HCT116 (cell line): ENCODE results near the gene SLC12A3. TPM values are rescaled to one million over a fixed set of nuclear protein-coding genes. Genes with fewer than 3 reads are reported as not detected.

ENCODE experiments used
- ATAC-seq: fragments of 200-7000 bp; cut with Tn5 transposase; 2 replicates; pipeline ENCODE4 v1.9.1; 2020; ENCODE audit warnings: mild to moderate bottlenecking, moderate library complexity
- Bru-seq: library from RNA; stranded (reverse); fragments of 400-500 nt; gene quantifications from one replicate; lab custom pipeline; 2021; lab: Mats Ljungman, UMichigan
- BruChase-seq, 2 experiments: library from RNA; stranded (reverse); fragments of 400-500 nt; gene quantifications; one replicate each; lab custom pipeline; 2021; lab: Mats Ljungman, UMichigan
- BruUV-seq: library from RNA; stranded (reverse); fragments of 400-500 nt; replicated peaks from 2 replicates; lab custom pipeline; 2021; lab: Mats Ljungman, UMichigan
- CTCF ChIA-PET: fragments of 300-600 bp; sonication (Branson Sonifier 250); formaldehyde crosslinking; loops from one replicate; lab custom pipeline; 2021; ENCODE audit warnings: antibody characterized with exemption; lab: Charles Lee
- POLR2A ChIA-PET: fragments of 300-600, 350-600 bp; sonication (Branson Sonifier 250); formaldehyde crosslinking; loops from one replicate; lab custom pipeline; 2021; ENCODE audit warnings: antibody characterized with exemption; lab: Charles Lee
- RAD21 ChIA-PET, 2 experiments: fragments of 300-600 bp; sonication (Branson Sonifier 250); formaldehyde crosslinking; loops; one replicate each; lab custom pipeline; 2023; ENCODE audit warnings: low total read pairs in 2 of 2; ENCODE audit not compliant: uncharacterized antibody in 2 of 2, unreplicated experiment in 2 of 2, low non-redundant PET in 1 of 2; lab: Charles Lee
- DNase-seq: peaks from one replicate; pipeline ENCODE4 v3.0.0-alpha.2; 2010; ENCODE audit warnings: low read depth, low spot score
- H2AFZ ChIP-seq: fragments of 200-600 bp; shearing (Covaris generic), sonication (generic); 2 replicates; pipeline ENCODE4 v1.6.1; 2017; ENCODE audit warnings: low read depth, mixed run types, mixed read lengths, antibody characterized with exemption, low read length; ENCODE audit not compliant: poor library complexity, severe bottlenecking
- H3K27ac ChIP-seq: 2 replicates; pipeline ENCODE4 v1.5.1; 2012; ENCODE audit warnings: low read depth, low read length
- H3K27me3 ChIP-seq: fragments of 200-600 bp; sonication (generic); 2 replicates; pipeline ENCODE4 v1.6.1; 2016; ENCODE audit warnings: mixed run types, low read length, mixed read lengths; ENCODE audit not compliant: insufficient read depth
- H3K36me3 ChIP-seq, 2 experiments: fragments of 200-500 bp in 1 of 2; fragments of 200-600 bp in 1 of 2; sonication (Bioruptor generic) in 1 of 2; sonication (generic) in 1 of 2; 2 replicates each; pipeline versions ENCODE4 v1.5.1 to v1.6.1; 2014 to 2016; ENCODE audit warnings: low read length in 2 of 2, inconsistent platforms in 1 of 2, mixed read lengths in 1 of 2, mixed run types in 1 of 2; ENCODE audit not compliant: insufficient read depth in 2 of 2, control insufficient read depth in 1 of 2
- H3K4me1 ChIP-seq, 2 experiments: fragments of 200-600 bp in 1 of 2; sonication (generic) in 1 of 2; 2 replicates each; pipeline versions ENCODE4 v1.5.1 to v1.6.1; 2012 to 2017; ENCODE audit warnings: low read length in 2 of 2, inconsistent platforms in 1 of 2, mild to moderate bottlenecking in 1 of 2, mixed read lengths in 1 of 2, mixed run types in 1 of 2, moderate library complexity in 1 of 2; ENCODE audit not compliant: insufficient read depth in 2 of 2, control insufficient read depth in 1 of 2
- H3K4me2 ChIP-seq: fragments of 200-600 bp; sonication (generic); 2 replicates; pipeline ENCODE4 v1.6.1; 2017; ENCODE audit warnings: mixed run types, low read length, mixed read lengths
- H3K4me3 ChIP-seq, 2 experiments: fragments of 200-600 bp in 1 of 2; sonication (generic) in 1 of 2; replicated peaks in 1 of 2; 2 replicates each; pipeline ENCODE4 v1.5.1; 2011 to 2016; ENCODE audit warnings: low read length in 2 of 2, control low read depth in 1 of 2, low read depth in 1 of 2, mild to moderate bottlenecking in 1 of 2, mixed read lengths in 1 of 2, mixed run types in 1 of 2
- H3K79me2 ChIP-seq: fragments of 200-600 bp; sonication (generic); 2 replicates; pipeline ENCODE4 v1.6.1; 2017; ENCODE audit warnings: mild to moderate bottlenecking, mixed run types, low read length, moderate library complexity, mixed read lengths; ENCODE audit not compliant: insufficient read depth
- H3K9ac ChIP-seq: fragments of 200-600 bp; sonication (generic); 2 replicates; pipeline ENCODE4 v1.6.1; 2016; ENCODE audit warnings: low read length, mixed read lengths
- H3K9me2 ChIP-seq: fragments of 200-600 bp; sonication (generic), shearing (Covaris generic); 2 replicates; pipeline ENCODE4 v1.6.1; 2017; ENCODE audit warnings: mixed run types, mild to moderate bottlenecking, moderate library complexity; ENCODE audit not compliant: insufficient read depth
- H3K9me3 ChIP-seq, 2 experiments: fragments of 200-500 bp in 1 of 2; fragments of 200-600 bp in 1 of 2; sonication (Bioruptor generic) in 1 of 2; sonication (generic) in 1 of 2; 2 replicates each; pipeline ENCODE4 v1.6.1; 2014 to 2017; ENCODE audit warnings: low read length in 2 of 2, mixed read lengths in 2 of 2, inconsistent platforms in 1 of 2, low read depth in 1 of 2, mild to moderate bottlenecking in 1 of 2, mixed run types in 1 of 2, moderate library complexity in 1 of 2; ENCODE audit not compliant: control insufficient read depth in 1 of 2, insufficient read depth in 1 of 2
- H4K20me1 ChIP-seq: fragments of 200-600 bp; sonication (generic), shearing (Covaris generic); 2 replicates; pipeline ENCODE4 v1.6.1; 2017; ENCODE audit warnings: mixed run types, mild to moderate bottlenecking, moderate library complexity; ENCODE audit not compliant: insufficient read depth
- CEBPB ChIP-seq: IDR thresholded peaks from 2 replicates; pipeline ENCODE4 v1.6.1; 2012; ENCODE audit warnings: low read depth
- CTCF ChIP-seq, 3 experiments: fragments of 200-600 bp in 1 of 3; sonication (generic) in 1 of 3; IDR thresholded peaks in 2 of 3; conservative IDR thresholded peaks in 1 of 3; 2 replicates each; pipeline ENCODE4 v1.5.1; 2012 to 2017; ENCODE audit warnings: low read depth in 2 of 3, low read length in 2 of 3, antibody characterized with exemption in 1 of 3, borderline replicate concordance in 1 of 3, control low read depth in 1 of 3, mild to moderate bottlenecking in 1 of 3, mixed read lengths in 1 of 3, mixed run types in 1 of 3, moderate library complexity in 1 of 3; ENCODE audit not compliant: insufficient read depth in 1 of 3
- ELF1 ChIP-seq: IDR thresholded peaks from 2 replicates; pipeline ENCODE4 v1.6.1; 2012; ENCODE audit warnings: low read depth, borderline replicate concordance
- JUND ChIP-seq: IDR thresholded peaks from 2 replicates; pipeline ENCODE4 v1.6.1; 2012
- POLR2A ChIP-seq: IDR thresholded peaks from 2 replicates; pipeline ENCODE4 v1.7.0; 2011; ENCODE audit warnings: borderline replicate concordance; ENCODE audit not compliant: insufficient read depth, insufficient read length; ENCODE audit errors: extremely low read depth
- RAD21 ChIP-seq: IDR thresholded peaks from 2 replicates; pipeline ENCODE4 v1.6.1; 2012; ENCODE audit warnings: low read depth, mild to moderate bottlenecking
- REST ChIP-seq: IDR thresholded peaks from 2 replicates; pipeline ENCODE4 v1.6.1; 2012; ENCODE audit warnings: low read depth
- SIN3A ChIP-seq: IDR thresholded peaks from 2 replicates; pipeline ENCODE4 v1.6.1; 2012; ENCODE audit warnings: low read depth
- SP1 ChIP-seq: IDR thresholded peaks from 2 replicates; pipeline ENCODE4 v1.6.1; 2012; ENCODE audit warnings: low read depth
- SRF ChIP-seq: IDR thresholded peaks from 2 replicates; pipeline ENCODE4 v1.6.1; 2012; ENCODE audit warnings: low read depth
- TCF7L2 ChIP-seq: IDR thresholded peaks from 2 replicates; pipeline ENCODE4 v1.7.0; 2011; ENCODE audit warnings: borderline replicate concordance, inconsistent platforms; ENCODE audit not compliant: insufficient read depth, insufficient read length; ENCODE audit errors: extremely low read depth
- YY1 ChIP-seq: IDR thresholded peaks from 2 replicates; pipeline ENCODE4 v1.6.1; 2011; ENCODE audit warnings: low read length, low read depth, moderate library complexity, mild to moderate bottlenecking; ENCODE audit not compliant: insufficient replicate concordance; ENCODE audit errors: extremely low read depth
- ZFX ChIP-seq: fragments of 450-650 bp; IDR thresholded peaks from 2 replicates; pipeline ENCODE4 v1.6.1; 2017
- intact Hi-C: fragments of 100-400 bp; cut with micrococcal nuclease; formaldehyde crosslinking; loops from 2 replicates; pipeline ENCODE4 v1.10.0; 2022
- long read RNA-seq: library from polyadenylated mRNA; unstranded; transcript quantifications from one replicate; pipeline ENCODE4 v2.0.0, GENCODE V29; 2021; ENCODE audit not compliant: unreplicated experiment
- polyA plus RNA-seq: library from polyadenylated mRNA; unstranded; fragments of >200 nt; gene quantifications from 2 replicates; pipeline ENCODE4 v1.2.1, GENCODE V29; 2012; ENCODE audit warnings: missing spikeins
- total RNA-seq: library from RNA; stranded (reverse); gene quantifications from one replicate; pipeline ENCODE4 v1.2.1, GENCODE V29; 2021; ENCODE audit not compliant: unreplicated experiment

Gene SLC12A3
- total RNA-seq: not detected
- polyA plus RNA-seq: 0.03 TPM in 1 of 2 replicates, not detected in the other
- percentile 6 among the genes with signal in this experiment for Bru-seq, nascent RNA
- percentile 2 among the genes with signal in this experiment for BruChase-seq, experiment 1, labeled RNA remaining after a 6-hour chase
- percentile 7 among the genes with signal in this experiment for BruChase-seq, experiment 2, labeled RNA remaining after a 2-hour chase
- long read RNA-seq: 0 reads

- no TSS peak for BruUV-seq
- Histone ChIP-seq H3K27me3 (no peaks in the 10 kb centered on the region), H3K36me3 (no peaks in the 10 kb centered on the region), H3K4me3 (no peak within 1 kb of the TSS), H3K4me2 (no peak within 1 kb of the TSS), H3K79me2 (no peaks in the 10 kb centered on the region), H3K27ac (no peak within 1 kb of the TSS), H3K9me2 (no peaks in the 10 kb centered on the region), H3K9me3 (no peaks in the 10 kb centered on the region), H3K4me1 (peaks cover 12% of the 10 kb centered on the region in 2 experiments), H2AFZ (no peak within 1 kb of the TSS), H3K9ac (no peak within 1 kb of the TSS), H4K20me1 (no peaks in the 10 kb centered on the region)
- no peak for DNase-seq
- ChIA-PET RAD21 (no interaction called here), CTCF (no interaction called here), POLR2A (no interaction called here)
- intact Hi-C loops: no loop called here
- no peak for TF ChIP-seq SP1
- no peak for TF ChIP-seq CTCF (IDR thresholded peaks at IDR 0.05 in 2 of 3, conservative IDR thresholded peaks at IDR 0.05 in 1 of 3; ENCODE audit: borderline replicate concordance in 1 of 3, insufficient read depth in 1 of 3, low read depth in 2 of 3, low read length in 2 of 3)
- TF ChIP-seq POLR2A: no peak
- no peak for TF ChIP-seq ZFX
- TF ChIP-seq CEBPB: no peak
- TF ChIP-seq RAD21: no peak
- ATAC-seq: no peak
These were observed at the start of gene SLC12A3 for GRCh38 chr16:56864960-56865359. TSS of gene SLC12A3 (plus strand) at chr16:56865207. CDS start at chr16:56865236, 29 bp downstream.

GRCh38 chr16:56815721-56816120, 49.3 kb upstream of the SLC12A3 start:
- H3K27ac ChIP-seq: no peak overlapping the region
- ATAC-seq (no peak), DNase-seq (no peak)
- H3K4me3 ChIP-seq: no peak overlapping the region
- no peaks in the 10 kb centered on the region for H3K27me3 ChIP-seq
- peaks cover 4% of the 10 kb centered on the region; the same call in 1 of the 2 replicates for H3K79me2 ChIP-seq
- H2AFZ ChIP-seq: no peak overlapping the region
- no TSS peak for BruUV-seq
- POLR2A ChIA-PET: no interaction called here
- CTCF ChIA-PET: no interaction called here
- intact Hi-C loops: no loop called here
- RAD21 ChIA-PET: no interaction called here
- no peaks in the 10 kb centered on the region for H3K9me2 ChIP-seq
- H3K4me2 ChIP-seq: no peak overlapping the region
- H3K9me3 ChIP-seq: no peaks in the 10 kb centered on the region
- H3K4me1 ChIP-seq: peaks cover 4 to 7% of the 10 kb centered on the region in 2 experiments
- H3K36me3 ChIP-seq: peaks cover 0 to 3% of the 10 kb centered on the region in 2 experiments; a peak in 2 of 4 replicates
- no peak overlapping the region for H3K9ac ChIP-seq
- no peaks in the 10 kb centered on the region for H4K20me1 ChIP-seq
- TF ChIP-seq SRF: no peak
- no peak for TF ChIP-seq SIN3A
- no peak for TF ChIP-seq POLR2A
- TF ChIP-seq JUND: no peak
- no peak for TF ChIP-seq ZFX
- no peak for TF ChIP-seq TCF7L2
- TF ChIP-seq YY1: no peak
- no peak for TF ChIP-seq ELF1
- no peak for TF ChIP-seq REST
